IMR-90 (cell line): ENCODE data around the gene GALNT9.

Source experiments
- BHLHE40 ChIP-seq: fragments of 150-350 bp; IDR thresholded peaks from 2 replicates; pipeline ENCODE4 v1.6.1; 2016; ENCODE audit warnings: mild to moderate bottlenecking, low read depth, low read length
- CHD1 ChIP-seq: IDR thresholded peaks from 2 replicates; pipeline ENCODE4 v1.6.1; 2012; ENCODE audit warnings: low read depth, low read length, improper control_type of control experiment
- ELK1 ChIP-seq: fragments of 150-350 bp; IDR thresholded peaks from 2 replicates; pipeline ENCODE4 v1.6.1; 2016; ENCODE audit warnings: low read depth, mild to moderate bottlenecking, low read length, moderate library complexity, borderline replicate concordance
- MAFK ChIP-seq: IDR thresholded peaks from 2 replicates; pipeline ENCODE4 v1.6.1; 2012; ENCODE audit warnings: low read depth, low read length, improper control_type of control experiment
- MAZ ChIP-seq: IDR thresholded peaks from 2 replicates; pipeline ENCODE4 v1.6.1; 2012; ENCODE audit warnings: low read depth, mild to moderate bottlenecking, low read length, improper control_type of control experiment, moderate library complexity, borderline replicate concordance
- NFE2L2 ChIP-seq: fragments of 150-350 bp; IDR thresholded peaks from 2 replicates; pipeline ENCODE4 v1.6.1; 2016; ENCODE audit warnings: low read depth, mild to moderate bottlenecking, low read length
- POLR2A ChIP-seq: IDR thresholded peaks from 2 replicates; pipeline ENCODE4 v1.6.1; 2012; ENCODE audit warnings: mild to moderate bottlenecking, low read depth, low read length
- RAD21 ChIP-seq: IDR thresholded peaks from 2 replicates; pipeline ENCODE4 v1.6.1; 2012; ENCODE audit warnings: low read length, improper control_type of control experiment
- RFX5 ChIP-seq: IDR thresholded peaks from 2 replicates; pipeline ENCODE4 v1.8.0; 2012; ENCODE audit warnings: low read depth, mild to moderate bottlenecking, low read length, moderate library complexity
- SMC3 ChIP-seq: fragments of 150-350 bp; IDR thresholded peaks from 2 replicates; pipeline ENCODE4 v1.6.1; 2016; ENCODE audit warnings: low read depth, mild to moderate bottlenecking, antibody characterized with exemption, low read length, moderate library complexity
- USF2 ChIP-seq: fragments of 150-350 bp; IDR thresholded peaks from 2 replicates; pipeline ENCODE4 v1.6.1; 2017; ENCODE audit warnings: mild to moderate bottlenecking, antibody characterized with exemption, low read length, low read depth
- TF ChIP-seq, protein P1 (sequence below): conservative IDR thresholded peaks from 2 replicates; pipeline ENCODE4 v1.5.1; 2012; ENCODE audit warnings: mild to moderate bottlenecking, low read depth, low read length, improper control_type of control experiment

DNA sequence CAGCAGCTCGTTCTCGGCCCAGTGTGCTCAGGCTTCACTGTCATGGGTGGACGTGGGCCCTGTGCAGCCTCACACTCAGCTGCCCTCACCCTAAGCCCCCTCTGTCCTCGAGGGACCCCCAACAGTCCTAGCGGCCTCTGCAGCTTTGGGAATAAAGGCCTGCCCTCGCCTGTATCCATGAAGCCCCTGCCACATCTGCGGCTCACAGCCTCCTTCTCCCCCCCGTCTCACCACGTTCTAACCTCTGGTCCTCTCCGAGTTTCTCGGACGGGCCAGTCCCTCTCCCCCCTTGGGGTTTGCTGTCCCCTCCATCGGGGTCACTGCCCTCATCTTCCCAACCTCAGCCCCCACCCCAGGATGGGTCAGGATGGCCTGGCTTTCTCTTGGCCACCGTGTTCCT lies 30.2 kb upstream of the GALNT9 start:
- TF ChIP-seq USF2 (no peak), RAD21 (no peak), POLR2A (no peak), RFX5 (no peak), ELK1 (no peak), MAZ (no peak), MAFK (no peak), CHD1 (no peak), NFE2L2 (no peak), BHLHE40 (no peak), SMC3 (no peak)
- TF ChIP-seq, protein P1, sequence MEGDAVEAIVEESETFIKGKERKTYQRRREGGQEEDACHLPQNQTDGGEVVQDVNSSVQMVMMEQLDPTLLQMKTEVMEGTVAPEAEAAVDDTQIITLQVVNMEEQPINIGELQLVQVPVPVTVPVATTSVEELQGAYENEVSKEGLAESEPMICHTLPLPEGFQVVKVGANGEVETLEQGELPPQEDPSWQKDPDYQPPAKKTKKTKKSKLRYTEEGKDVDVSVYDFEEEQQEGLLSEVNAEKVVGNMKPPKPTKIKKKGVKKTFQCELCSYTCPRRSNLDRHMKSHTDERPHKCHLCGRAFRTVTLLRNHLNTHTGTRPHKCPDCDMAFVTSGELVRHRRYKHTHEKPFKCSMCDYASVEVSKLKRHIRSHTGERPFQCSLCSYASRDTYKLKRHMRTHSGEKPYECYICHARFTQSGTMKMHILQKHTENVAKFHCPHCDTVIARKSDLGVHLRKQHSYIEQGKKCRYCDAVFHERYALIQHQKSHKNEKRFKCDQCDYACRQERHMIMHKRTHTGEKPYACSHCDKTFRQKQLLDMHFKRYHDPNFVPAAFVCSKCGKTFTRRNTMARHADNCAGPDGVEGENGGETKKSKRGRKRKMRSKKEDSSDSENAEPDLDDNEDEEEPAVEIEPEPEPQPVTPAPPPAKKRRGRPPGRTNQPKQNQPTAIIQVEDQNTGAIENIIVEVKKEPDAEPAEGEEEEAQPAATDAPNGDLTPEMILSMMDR: no peak
